Pancreas (tissue), 10 donors: ENCODE data around the gene HOXA3. TPM values are rescaled to one million over a fixed set of nuclear protein-coding genes. Genes with fewer than 3 reads are reported as not detected.
A peak's percentile ranks its signal among the peaks of the same experiment; 100 is the strongest.

Experiments used
- ATAC-seq, 4 donors: fragments of 200-7000 bp; cut with Tn5 transposase; one replicate each; pipeline versions ENCODE4 v1.8.0 to v1.9.1; 2020; ENCODE audit warnings: mild to moderate bottlenecking in 4 of 4, moderate library complexity in 4 of 4
- DNase-seq, 6 donors: peaks; one replicate each; pipeline ENCODE4 v3.0.0-alpha.2; 2020
- FAIRE-seq: peaks from 2 replicates; lab custom pipeline; 2012; peaks lifted over from hg19 to GRCh38; lab: Jason Lieb, UNC
- H3K27ac ChIP-seq, 4 donors: fragments of 200-600 bp; sonication (generic); 1 replicate in 3 of 4; 2 replicates in 1 of 4; pipeline versions ENCODE4 v1.5.0 to v1.8.0; 2020
- H3K27me3 ChIP-seq, 4 donors: fragments of 200-600 bp; one replicate each; pipeline ENCODE4 v1.8.0; 2021
- H3K36me3 ChIP-seq, 3 donors: fragments of 200-600 bp; sonication (generic) in 1 of 3; one replicate each; pipeline versions ENCODE4 v1.5.0 to v1.8.0; 2020 to 2021
- H3K4me1 ChIP-seq, 3 donors: fragments of 200-600 bp; one replicate each; pipeline ENCODE4 v1.8.0; 2021
- H3K4me3 ChIP-seq, 4 donors: fragments of 200-600 bp; sonication (generic) in 2 of 4; one replicate each; pipeline versions ENCODE4 v1.5.0 to v1.8.0; 2020 to 2021
- H3K9me3 ChIP-seq, 4 donors: fragments of 200-600 bp; one replicate each; pipeline ENCODE4 v1.8.0; 2021
- WGBS, 2 donors: extraction: QIAGEN DNeasy Blood & Tissue Kit; methylation state at CpG; one replicate each; pipeline ENCODE4 v1.1.7; 2013; 5-methylcytosine and 5-hydroxymethylcytosine counted together
- intact Hi-C, 3 donors: fragments of 100-400 bp; cut with DNase I; formaldehyde crosslinking; loops; one replicate each; pipeline versions ENCODE4 v1.11.1 to v1.14.2; 2022
- polyA plus RNA-seq, 2 donors: library from polyadenylated mRNA; stranded (reverse); fragments of 200-250 nt; gene quantifications; one replicate each; pipeline ENCODE4 v1.2.3, GENCODE V29; 2013
- total RNA-seq, 6 donors: library from RNA; stranded (reverse); fragmentation: NEBNext Ultra II Directional in 4 of 6; extraction: Animal tissue kit (Norgen Biotek cat#: 25700) in 4 of 6; gene quantifications; one replicate each; pipeline versions ENCODE4 v1.2.1 to v1.2.4, GENCODE V29; 2021 to 2023
- TF ChIP-seq, protein P1 (sequence below), 4 donors: fragments of 200-600 bp; sonication (generic) in 3 of 4; IDR thresholded peaks; one replicate each; pipeline versions ENCODE4 v1.5.0 to v1.8.0; 2021; ENCODE audit warnings: antibody characterized with exemption in 4 of 4
- donor health status: healthy with polysubstance abuse.
- donor health status: DM: no; HTN: no; CAD: no; lungs with moderate emphysema.
- donor health status: DM: no; HTN: no; CAD: no.
- donor health status: control.
- donor health status: control.
- donor health status: Bipolar disorder and iron deficiency.
- donor health status: DM: yes; HTN: yes; CAD: no.
- donor health status: DM: no; HTN: no; CAD: no.
- donor health status: DM: no; HTN: no; CAD: no.
- donor health status: DM: yes; HTN: yes; CAD: no.

Gene HOXA3
- total and polyA plus RNA-seq, 8 donors: 0.13 to 1.9 (median 0.43) TPM; not detected in 1

DNA sequence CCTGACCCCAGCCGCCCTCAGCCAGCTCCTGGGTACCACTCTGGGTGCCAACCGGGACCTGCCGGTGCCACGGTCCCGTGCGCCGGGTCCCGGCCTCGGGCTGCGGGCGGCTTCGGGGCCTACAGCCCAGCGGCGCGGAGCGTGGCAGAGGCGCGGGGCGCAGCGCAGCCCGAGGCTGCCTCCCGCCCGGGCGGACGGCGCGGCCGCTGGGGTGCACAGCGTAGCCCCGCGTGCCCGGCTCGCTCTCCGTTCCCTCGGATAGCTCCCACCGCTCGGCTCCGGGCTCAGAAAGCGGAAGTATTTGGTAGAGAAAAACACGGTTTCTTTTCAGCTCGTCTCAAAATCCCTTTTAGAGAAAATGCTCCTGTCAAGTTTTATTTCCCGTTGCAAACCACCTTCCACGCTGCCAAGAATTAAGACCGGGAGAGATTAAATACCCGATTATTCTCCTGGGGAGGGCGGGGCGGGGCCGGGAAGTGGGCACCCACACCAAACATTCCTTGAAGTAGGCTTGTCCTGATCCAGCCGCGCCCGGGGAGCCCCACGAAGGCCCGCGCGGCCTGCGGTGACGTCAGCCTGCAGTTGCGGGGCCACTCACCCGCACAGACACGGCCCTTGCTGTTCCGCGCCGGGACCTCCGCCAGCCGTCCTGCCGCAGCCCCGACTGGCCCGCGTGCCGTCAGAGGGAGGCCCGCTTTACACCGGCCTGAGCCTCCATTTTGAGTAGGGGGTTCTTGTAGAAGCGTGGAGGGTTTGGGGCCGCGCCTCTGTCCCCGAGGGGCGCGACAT lies 40.4 kb upstream of the HOXA3 start:
- Histone ChIP-seq H3K36me3 (no peaks in the 10 kb centered on the region), H3K27me3 (peaks cover 4 to 90% (median 40%) of the 10 kb centered on the region in 4 donors), H3K9me3 (no peaks in the 10 kb centered on the region), H3K4me1 (peaks cover 0 to 14% (median 0%) of the 10 kb centered on the region in 3 donors), H3K4me3 (peak overlapping the region; percentile 5 to 41 (median 12)), H3K27ac (no peak overlapping the region)
- 4 to 5% methylated on average over 76 to 78 of the region's 78 CpGs for WGBS, 2 donors
- TF ChIP-seq, protein P1, sequence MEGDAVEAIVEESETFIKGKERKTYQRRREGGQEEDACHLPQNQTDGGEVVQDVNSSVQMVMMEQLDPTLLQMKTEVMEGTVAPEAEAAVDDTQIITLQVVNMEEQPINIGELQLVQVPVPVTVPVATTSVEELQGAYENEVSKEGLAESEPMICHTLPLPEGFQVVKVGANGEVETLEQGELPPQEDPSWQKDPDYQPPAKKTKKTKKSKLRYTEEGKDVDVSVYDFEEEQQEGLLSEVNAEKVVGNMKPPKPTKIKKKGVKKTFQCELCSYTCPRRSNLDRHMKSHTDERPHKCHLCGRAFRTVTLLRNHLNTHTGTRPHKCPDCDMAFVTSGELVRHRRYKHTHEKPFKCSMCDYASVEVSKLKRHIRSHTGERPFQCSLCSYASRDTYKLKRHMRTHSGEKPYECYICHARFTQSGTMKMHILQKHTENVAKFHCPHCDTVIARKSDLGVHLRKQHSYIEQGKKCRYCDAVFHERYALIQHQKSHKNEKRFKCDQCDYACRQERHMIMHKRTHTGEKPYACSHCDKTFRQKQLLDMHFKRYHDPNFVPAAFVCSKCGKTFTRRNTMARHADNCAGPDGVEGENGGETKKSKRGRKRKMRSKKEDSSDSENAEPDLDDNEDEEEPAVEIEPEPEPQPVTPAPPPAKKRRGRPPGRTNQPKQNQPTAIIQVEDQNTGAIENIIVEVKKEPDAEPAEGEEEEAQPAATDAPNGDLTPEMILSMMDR (IDR thresholded peaks at IDR 0.05): no peak
- DNase-seq (peak in 2 of 6 donors; percentile 16 to 67), ATAC-seq (peak; percentile 41 to 63 (median 48)), FAIRE-seq (no peak)
- intact Hi-C loops: loop anchor here in 2 of 3 donors (10.0 kb wide), 2 partner anchors 732 to 832 kb away; no protein-coding TSS in a partner anchor

DNA sequence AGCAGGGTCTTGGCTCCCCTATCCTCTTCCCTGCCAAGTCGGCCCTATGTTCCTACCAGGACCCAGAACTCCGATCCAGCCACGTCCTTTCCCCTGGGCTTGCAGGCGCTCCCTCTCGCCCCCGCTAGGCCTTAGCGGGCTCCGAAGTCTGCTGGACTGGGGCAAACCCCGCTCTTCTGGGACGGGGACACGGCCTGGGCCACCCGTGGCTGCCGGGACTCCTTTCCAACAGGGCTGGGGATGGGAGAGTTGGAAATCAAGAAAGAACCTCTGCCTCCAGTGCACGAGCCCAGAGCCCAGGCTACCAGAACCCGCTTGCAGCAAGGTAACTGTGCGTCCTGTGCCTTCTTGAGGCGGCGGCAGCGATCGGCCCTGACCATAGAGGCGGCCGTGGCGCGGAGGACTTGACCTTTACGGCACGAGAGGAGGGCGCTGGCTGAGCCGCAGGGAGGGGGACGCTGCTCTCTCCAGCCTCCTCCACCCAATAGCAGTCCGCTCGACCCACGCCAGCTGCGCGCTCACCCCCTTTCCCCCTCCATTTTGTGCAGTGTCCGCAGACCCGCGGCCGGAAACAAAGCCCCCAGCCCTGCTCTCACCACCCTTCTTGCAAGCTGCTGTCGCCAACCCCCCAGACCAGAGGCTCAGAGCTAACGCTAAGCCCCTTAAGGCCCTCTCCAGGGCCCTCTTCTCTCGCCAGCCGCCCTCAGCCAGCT lies 39.6 kb upstream of the HOXA3 start:
- intact Hi-C loops: loop anchor here in 2 of 3 donors (10.0 kb wide), 2 partner anchors 733 to 833 kb away; no protein-coding TSS in a partner anchor
- no peaks in the 10 kb centered on the region for H3K9me3 ChIP-seq
- peak in 3 of 4 donors; percentile 13 to 20 (median 18) for ATAC-seq
- no peak for FAIRE-seq
- TF ChIP-seq, protein P1 (IDR thresholded peaks at IDR 0.05): no peak
- WGBS, 2 donors: 12 to 13% methylated on average over 23 to 42 of the region's 42 CpGs
- no peak overlapping the region for H3K27ac ChIP-seq
- H3K36me3 ChIP-seq: no peaks in the 10 kb centered on the region
- peak overlapping the region in 2 of 4 donors; percentile 20 to 41 for H3K4me3 ChIP-seq
- peaks cover 4 to 90% (median 37%) of the 10 kb centered on the region in 4 donors for H3K27me3 ChIP-seq
- H3K4me1 ChIP-seq: peaks cover 0 to 14% (median 0%) of the 10 kb centered on the region in 3 donors
- DNase-seq: peak in 2 of 6 donors; percentile 13 to 67

DNA sequence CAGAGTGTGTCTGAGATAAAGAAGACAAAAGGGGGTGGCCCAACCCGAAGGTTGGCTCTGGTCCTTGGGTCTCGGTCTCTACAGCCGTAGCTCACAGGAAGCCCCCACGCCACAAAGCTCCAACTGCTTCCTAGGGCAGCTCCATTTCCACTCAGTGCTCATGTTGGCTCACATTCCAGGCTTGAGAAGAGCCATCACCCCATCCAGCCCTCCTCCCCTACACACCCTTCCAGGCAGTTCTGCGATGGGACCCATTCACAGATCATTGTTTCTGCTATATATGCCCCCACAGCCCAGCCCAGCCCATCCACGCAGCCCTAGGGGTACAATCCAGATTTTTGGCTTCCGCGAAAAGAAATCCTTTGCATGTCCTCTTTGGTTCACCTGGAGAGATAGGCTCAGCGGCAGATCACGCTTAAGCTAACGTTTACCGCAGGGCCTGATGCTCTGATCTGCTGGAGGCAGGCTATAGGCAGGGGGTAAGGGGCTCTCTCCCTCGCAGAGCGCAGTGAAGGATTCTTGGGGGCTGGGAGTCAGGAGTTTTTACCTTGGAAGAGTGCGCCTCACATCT lies 38.9 kb upstream of the HOXA3 start:
- WGBS, 2 donors: 26 to 36% methylated on average over 15 of the region's 15 CpGs
- intact Hi-C loops: loop anchor here in 2 of 3 donors (10.0 kb wide), 2 partner anchors 734 to 834 kb away; no protein-coding TSS in a partner anchor
- no peak overlapping the region for H3K4me3 ChIP-seq
- ATAC-seq (no peak), FAIRE-seq (no peak), DNase-seq (peak in 1 of 6 donors; percentile 39)
- H3K9me3 ChIP-seq: no peaks in the 10 kb centered on the region
- TF ChIP-seq, protein P1 (IDR thresholded peaks at IDR 0.05): no peak
- no peaks in the 10 kb centered on the region for H3K36me3 ChIP-seq
- H3K27ac ChIP-seq: no peak overlapping the region
- peaks cover 4 to 90% (median 33%) of the 10 kb centered on the region in 4 donors for H3K27me3 ChIP-seq
- H3K4me1 ChIP-seq: peaks cover 0 to 14% (median 0%) of the 10 kb centered on the region in 3 donors

DNA sequence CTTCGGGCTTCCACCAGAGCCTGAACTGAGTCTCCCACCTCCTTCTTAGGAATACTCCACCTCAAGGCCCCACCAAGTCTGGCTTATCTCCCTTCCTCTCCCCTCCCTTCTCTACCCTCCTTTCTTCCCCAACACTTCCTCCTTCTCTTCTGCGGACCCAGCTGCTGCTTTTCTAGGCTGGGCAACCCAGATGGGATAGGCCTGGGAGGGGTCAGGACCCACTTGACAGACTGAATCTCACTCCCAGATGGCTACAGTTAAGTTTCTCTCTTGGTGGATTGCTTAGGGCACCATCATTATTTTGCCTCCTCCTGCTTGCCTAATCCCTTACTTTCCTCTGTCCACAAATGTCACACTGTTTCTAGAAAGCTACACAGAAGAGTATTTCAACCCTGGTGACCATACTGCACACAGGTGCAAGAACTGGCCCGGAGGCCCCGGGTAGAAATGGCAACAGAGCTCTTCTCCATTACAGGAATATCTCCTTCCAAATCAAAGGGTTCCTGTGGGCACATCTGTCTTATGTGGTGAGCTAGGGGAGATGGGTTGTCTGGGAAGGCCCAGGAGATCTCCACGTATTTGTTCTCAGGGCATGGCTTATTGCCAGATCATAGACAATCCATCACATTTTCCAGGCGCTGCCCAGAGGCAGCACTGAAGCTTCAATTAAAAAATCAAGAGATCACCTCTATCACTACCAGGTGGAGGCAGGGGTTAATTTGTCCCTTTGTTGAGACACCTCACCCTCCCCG lies 37.8 kb upstream of the HOXA3 start:
- intact Hi-C loops: loop anchor here in 2 of 3 donors (10.0 kb wide), 2 partner anchors 735 to 835 kb away; no protein-coding TSS in a partner anchor
- Histone ChIP-seq H3K36me3 (no peaks in the 10 kb centered on the region), H3K4me1 (peaks cover 0 to 14% (median 0%) of the 10 kb centered on the region in 3 donors), H3K9me3 (no peaks in the 10 kb centered on the region), H3K4me3 (no peak overlapping the region), H3K27me3 (peaks cover 4 to 90% (median 31%) of the 10 kb centered on the region in 4 donors), H3K27ac (no peak overlapping the region)
- ATAC-seq (no peak), DNase-seq (peak in 1 of 6 donors; percentile 13), FAIRE-seq (no peak)
- 26 to 31% methylated on average over 7 of the region's 7 CpGs for WGBS, 2 donors
- TF ChIP-seq, protein P1 (IDR thresholded peaks at IDR 0.05): no peak
